GM19463 (cell line): Measurements from ENCODE around the gene INS.

ENCODE experiments used
- ATAC-seq: cut with Tn5 transposase; IDR thresholded peaks from one replicate; pipeline ENCODE4 v1.9.1; 2021; ENCODE audit warnings: mild to moderate bottlenecking, moderate library complexity; ENCODE audit not compliant: unreplicated experiment

INS gene

GRCh38 chr11:2167141-2168045 is 6.4 kb upstream of the INS start:
- ATAC-seq = no peak

- no peak for ATAC-seq
Measured at GRCh38 chr11:2166091-2166851, 5.3 kb upstream of the INS start.

GRCh38 chr11:2165571-2165970 is 4.6 kb upstream of the INS start:
- ATAC-seq = no peak

DNA sequence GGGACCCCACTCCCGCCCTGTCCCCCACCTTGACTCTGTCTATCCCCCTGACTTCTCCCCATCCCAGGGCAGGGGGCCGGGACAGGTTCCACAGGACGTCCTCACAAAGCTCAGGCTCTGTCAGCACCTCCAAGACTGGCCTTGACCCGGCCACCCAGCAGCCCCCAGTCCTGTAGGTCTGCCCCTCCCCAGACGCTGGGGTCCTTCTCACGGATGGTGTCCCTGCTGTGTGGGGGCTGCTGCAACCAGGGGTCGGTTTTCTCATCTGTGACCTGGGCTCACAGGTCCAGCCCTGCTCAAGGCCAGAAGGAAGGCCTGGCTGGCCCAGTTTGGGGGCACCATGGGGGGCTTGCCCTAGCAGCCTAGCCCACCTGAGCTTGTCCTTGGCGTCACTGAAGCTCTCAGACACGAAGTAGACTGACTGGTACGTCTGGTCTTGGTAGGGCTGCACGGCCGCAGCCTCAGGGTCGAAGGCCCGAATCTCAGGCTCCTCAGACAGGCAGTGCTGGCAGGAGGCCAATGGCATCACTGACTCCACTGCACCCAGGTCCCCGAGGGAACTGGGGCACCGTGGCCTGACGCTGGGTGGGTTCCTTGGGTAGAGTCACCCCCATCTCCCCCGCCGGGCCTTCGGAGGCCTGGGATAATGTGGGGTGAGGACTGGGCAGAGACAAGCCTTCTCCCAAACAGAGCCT is 4.0 kb upstream of the INS start:
- no peak for ATAC-seq

DNA sequence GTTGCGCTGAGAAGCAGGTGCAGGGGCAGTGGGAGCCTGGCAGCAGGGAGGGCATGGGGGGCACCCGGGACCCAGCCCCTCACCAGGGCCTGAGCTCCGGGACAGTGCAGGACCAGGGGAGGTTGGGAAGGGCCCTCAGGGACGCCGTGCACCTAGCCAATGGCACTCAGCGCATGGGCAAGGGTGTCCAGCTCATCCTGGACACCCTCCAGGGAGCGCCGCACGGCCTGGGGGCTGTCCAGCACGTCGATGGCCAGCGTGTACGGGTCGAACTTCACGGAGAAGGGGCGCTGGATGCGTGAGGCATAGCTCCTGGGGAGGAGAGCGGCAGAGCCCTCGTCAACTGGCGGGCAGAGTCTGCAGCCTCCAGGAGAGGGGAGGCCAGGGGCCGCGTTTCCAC is 3.1 kb upstream of the INS start:
- no peak for ATAC-seq

DNA sequence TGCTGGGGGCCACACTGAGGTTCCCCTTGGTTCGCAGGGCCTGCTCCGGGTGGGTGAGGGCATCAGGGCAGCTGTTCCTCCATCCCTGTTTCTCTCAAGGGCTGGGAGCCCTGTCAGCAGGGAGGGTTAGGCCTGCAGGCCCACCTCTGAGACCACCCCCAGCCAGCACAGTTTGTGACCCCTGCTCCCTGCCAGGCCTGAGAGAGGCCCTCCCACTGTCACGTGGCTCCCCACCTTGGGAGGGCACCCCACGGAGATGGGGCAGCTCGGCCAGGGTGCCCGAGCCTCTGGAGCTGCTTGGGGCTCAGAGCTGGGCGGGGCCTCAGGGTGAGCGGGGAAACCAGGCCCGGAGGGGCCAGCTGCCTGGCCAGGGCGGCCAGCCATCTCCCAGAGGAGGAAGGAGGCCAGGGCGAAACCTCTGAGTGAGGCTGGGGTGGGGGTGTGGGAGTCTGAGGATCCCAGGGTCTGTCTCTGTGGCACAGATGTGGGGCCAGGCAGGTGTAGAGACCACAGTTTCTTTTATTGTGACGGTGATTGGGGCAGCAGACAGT is 2.5 kb upstream of the INS start:
- ATAC-seq = no peak

DNA sequence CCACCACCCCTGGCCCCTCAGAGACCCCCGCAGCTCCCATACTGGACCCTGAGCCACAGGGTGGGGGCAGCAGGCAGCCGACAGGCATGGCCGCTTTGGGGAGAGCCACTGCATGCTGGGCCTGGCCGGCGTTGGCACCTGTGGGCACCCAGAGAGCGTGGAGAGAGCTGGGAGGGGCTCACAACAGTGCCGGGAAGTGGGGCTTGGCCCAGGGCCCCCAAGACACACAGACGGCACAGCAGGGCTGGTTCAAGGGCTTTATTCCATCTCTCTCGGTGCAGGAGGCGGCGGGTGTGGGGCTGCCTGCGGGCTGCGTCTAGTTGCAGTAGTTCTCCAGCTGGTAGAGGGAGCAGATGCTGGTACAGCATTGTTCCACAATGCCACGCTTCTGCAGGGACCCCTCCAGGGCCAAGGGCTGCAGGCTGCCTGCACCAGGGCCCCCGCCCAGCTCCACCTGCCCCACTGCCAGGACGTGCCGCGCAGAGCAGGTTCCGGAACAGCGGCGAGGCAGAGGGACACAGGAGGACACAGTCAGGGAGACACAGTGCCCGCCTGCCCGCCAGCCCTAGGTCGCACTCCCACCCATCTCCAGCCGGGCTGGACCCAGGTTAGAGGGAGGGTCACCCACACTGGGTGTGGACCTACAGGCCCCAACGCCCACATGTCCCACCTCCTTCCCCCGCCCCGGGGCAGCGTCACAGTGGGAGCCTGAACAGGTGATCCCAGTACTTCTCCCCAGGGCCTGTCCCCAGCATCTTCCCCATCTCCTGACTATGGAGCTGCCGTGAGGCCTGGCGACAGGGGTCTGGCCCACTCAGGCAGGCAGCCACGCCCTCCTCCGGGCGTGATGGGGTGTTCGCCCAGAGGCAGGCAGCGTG is 1.2 kb downstream of the INS start:
- ATAC-seq = no peak

- no peak for ATAC-seq
Measured at GRCh38 chr11:2158966-2159365, 2.0 kb downstream of the INS start.

DNA sequence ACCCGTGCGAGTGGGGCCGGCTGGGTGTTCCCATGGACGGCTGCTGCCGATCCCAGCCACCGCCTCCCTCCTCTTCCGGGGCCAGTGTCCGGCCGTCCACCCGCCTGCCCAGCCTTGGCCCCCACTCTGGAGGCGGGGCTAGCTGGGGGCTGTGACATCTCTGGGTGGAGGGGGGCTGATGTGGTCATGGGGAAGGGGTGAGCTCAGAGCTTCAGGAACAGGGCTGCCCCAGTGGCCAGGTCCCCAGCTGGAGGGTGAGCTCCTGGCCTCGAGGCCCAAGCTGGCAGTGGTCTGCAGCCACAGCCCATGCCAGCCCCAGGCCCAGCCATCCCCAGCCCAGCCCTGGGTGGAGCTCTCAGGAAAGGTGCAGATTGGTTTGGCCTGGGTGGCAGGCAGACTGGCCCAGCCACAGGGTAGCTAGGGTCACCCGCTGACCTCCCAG is 2.7 kb downstream of the INS start:
- no peak for ATAC-seq

DNA sequence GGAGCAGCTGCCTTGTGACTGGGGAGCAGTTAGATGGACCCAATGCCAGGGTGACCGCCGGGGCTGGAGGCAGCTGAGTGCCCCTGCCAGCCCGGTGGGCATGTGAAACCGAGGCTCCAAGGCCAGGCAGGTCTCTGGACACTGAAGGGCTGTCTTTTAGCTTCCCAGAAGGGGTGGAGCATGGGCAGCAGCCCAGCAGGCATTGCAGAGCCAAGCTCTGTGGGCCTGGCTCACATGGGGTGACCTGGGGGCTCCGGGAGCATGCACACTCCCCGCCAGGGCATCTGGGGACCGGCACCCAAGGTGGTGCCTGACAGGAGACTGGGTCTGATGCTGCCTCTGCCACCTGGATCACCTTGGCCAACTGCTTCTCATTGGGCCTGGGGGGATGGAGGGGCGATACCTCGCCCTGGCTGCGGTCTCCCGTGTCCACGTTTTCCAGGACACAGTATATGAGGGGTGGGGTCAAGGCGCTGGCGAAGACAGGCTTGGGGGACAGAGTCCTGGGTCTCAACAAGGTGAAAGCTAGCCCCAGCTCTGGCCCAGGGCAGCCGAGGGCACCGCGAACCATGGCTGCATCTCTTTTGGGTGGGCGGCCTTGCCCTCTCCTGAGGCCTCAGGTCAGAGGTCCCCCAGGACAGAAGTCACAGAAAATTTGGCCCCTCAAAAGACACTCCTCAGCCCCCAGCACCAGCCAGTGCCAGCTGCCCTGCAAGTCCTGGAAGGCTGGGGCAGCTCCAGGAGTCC is 3.5 kb downstream of the INS start:
- ATAC-seq = no peak

DNA sequence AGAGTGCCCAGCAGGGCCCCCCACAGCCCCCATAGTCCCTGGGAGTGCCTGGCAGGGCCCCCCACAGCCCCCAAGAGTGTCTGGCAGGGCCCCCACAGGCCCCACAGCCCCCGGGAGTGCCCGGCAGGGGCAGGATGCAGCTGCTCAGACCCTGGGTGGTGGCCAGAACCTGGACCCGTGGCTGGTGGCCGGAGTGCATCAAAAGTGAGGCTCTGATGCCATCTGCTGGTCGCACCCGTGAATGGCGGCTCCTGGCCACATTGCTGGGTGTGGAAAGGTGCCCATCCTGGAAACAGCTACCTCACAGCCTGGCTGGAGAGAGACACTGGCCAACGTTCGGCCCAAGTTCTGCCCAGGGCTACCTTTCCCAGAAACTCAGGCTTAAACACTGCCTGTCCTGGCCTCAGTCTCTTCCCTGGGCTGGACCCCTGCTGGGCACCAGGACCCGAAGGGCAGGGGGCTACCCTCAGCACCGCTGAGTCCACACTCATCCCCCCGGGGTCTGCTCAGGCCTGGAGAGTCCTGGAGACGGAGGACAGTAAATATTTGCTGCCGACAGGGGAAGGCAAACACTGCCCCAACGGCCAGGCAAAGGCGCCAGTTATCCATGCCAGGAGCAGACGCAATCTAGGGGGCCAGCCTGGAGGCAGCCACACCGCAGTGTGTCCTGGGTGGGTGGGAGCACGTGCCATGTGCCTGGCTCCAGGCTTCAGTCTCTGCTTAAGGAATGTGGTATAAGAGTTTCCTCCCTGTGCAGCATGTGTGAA is 4.4 kb downstream of the INS start:
- no peak for ATAC-seq

DNA sequence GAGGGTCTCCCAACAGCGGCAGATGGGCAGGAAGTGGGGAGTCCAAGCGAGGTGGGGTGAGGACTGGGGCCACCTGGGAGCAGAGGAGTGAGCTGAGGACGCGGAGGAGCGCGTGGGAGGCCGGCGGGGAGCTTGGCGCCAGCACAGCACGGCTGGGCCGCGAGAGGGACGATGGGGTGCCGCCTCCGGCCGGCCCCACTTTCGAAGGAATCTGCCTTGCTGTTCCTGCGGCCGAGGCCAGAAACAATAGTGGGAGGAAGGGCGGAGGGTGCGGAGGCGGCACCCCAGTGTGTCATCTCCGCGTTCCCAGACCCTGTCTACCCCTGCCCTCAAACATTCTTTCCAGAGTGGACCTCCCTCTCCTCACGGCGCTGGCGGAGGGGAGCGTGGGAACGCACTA is 5.5 kb downstream of the INS start:
- ATAC-seq = no peak

- no peak for ATAC-seq
Measured at GRCh38 chr11:2154889-2155288, 6.1 kb downstream of the INS start.

DNA sequence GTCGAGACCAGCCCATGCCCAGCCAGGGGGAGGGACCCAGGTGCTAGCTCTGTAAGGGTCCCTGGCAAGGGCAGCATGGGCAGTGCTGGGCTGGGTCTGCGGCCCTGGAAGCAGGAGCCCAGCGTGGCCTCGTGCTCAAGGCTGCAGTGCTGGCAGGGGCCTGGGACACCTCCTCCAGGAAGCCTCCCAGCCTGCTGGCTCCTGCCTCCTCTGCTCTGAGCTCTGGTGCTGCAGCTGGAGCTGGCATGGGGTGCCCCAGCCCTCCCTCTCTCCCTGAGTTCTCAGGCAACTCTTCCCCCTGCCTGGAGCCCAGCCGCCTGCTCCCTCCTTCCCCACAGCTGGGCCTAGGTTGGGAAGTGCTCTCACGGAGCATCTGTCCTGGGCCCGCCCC is 6.8 kb downstream of the INS start:
- ATAC-seq = no peak

- no peak for ATAC-seq
Measured at GRCh38 chr11:2153581-2154194, 7.3 kb downstream of the INS start.

DNA sequence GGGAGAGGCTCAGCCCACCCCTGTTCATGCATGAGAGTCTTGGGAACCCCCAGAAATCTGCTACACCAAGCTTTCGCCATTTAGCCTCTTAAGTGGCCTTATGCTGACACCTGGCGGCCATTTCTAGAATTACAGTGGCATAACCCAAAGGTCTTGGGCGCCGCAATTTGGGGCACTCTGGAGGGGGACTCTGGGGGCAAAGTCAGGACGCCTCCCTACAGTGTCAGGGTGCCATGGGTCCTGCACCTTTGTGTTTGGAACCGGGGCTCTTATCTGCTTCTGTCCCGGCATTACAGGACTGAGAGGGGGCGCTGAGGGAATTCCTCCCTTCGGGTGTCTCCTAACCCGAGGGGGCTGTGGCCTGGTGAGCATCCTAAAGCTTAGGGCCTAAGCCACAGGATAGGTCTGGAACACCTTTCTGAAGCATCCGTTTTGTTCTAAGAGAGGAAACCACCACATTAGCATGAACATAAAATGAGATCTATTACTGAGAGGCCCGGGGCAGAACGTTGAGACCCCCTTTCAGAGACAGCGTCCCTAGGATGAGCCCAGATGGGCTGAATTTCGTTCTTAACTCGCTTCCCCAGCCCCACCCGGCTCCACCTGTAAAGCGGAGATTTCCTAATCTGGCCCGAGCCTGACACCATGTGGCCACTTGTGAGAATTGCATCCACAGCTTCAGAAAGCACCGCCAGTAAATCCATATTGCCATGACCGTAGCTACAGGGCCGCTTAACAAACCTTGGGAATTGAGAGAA is 9.3 kb downstream of the INS start:
- no peak for ATAC-seq
